ENCODE measurements around the gene TM4SF4. TPM values are rescaled to one million over a fixed set of nuclear protein-coding genes. Genes with fewer than 3 reads are reported as not detected.

The TM4SF4 gene
- total RNA-seq, 2 donors from 2014 or later: 53.2 to 149 TPM

- 72 to 73% methylated on average over 10 of the region's 10 CpGs for WGBS, 2 donors
- TF ChIP-seq POLR2A (IDR thresholded peaks at IDR 0.05) (no peak), CTCF (IDR thresholded peaks at IDR 0.05) (no peak)
- Histone ChIP-seq H3K27ac (no peak overlapping the region), H3K36me3 (replicated peaks in 1 of 2; ENCODE audit: insufficient read depth in 1 of 2, low read depth in 2 of 2) (no peaks in the 10 kb centered on the region), H3K4me1 (peaks cover 38% of the 10 kb centered on the region), H3K27me3 (no peaks in the 10 kb centered on the region), H3K9me3 (no peaks in the 10 kb centered on the region), H3K4me3 (no peak overlapping the region)
- intact Hi-C loops (cut with DNase I): no loop called here
- ATAC-seq (no peak), DNase-seq (no peak)
These were observed 9.1 kb upstream of the TM4SF4 start for GRCh38 chr3:149465351-149465883.

GRCh38 chr3:149466192-149466591 lies 8.3 kb upstream of the TM4SF4 start:
- no peak for ATAC-seq
- TF ChIP-seq POLR2A (IDR thresholded peaks at IDR 0.05) (no peak), CTCF (IDR thresholded peaks at IDR 0.05) (no peak)
- no peaks in the 10 kb centered on the region for H3K9me3 ChIP-seq
- no peaks in the 10 kb centered on the region for H3K36me3 ChIP-seq (replicated peaks in 1 of 2; ENCODE audit: insufficient read depth in 1 of 2, low read depth in 2 of 2)
- no peak for DNase-seq
- H3K27ac ChIP-seq: no peak overlapping the region
- H3K4me3 ChIP-seq: no peak overlapping the region
- no peaks in the 10 kb centered on the region for H3K27me3 ChIP-seq
- intact Hi-C loops (cut with DNase I): no loop called here
- peaks cover 40% of the 10 kb centered on the region for H3K4me1 ChIP-seq
- WGBS, 2 donors: 92 to 94% methylated on average over 4 of the region's 4 CpGs

GRCh38 chr3:149468504-149469212 lies 5.8 kb upstream of the TM4SF4 start:
- peak; percentile 59 to 83 (median 66) for DNase-seq
- no peaks in the 10 kb centered on the region for H3K27me3 ChIP-seq
- no peaks in the 10 kb centered on the region for H3K36me3 ChIP-seq (replicated peaks in 1 of 2; ENCODE audit: insufficient read depth in 1 of 2, low read depth in 2 of 2)
- intact Hi-C loops (cut with DNase I): no loop called here
- 18 to 29% methylated on average over 2 of the region's 2 CpGs for WGBS, 2 donors
- peak overlapping the region; percentile 53 to 89 (median 82) for H3K27ac ChIP-seq
- H3K4me3 ChIP-seq: no peak overlapping the region
- H3K9me3 ChIP-seq: no peaks in the 10 kb centered on the region
- TF ChIP-seq POLR2A (IDR thresholded peaks at IDR 0.05) (peak in 1 of 3 donors; percentile 23), CTCF (IDR thresholded peaks at IDR 0.05) (no peak)
- ATAC-seq: peak; percentile 94
- H3K4me1 ChIP-seq: peaks cover 65% of the 10 kb centered on the region

- TF ChIP-seq CTCF (IDR thresholded peaks at IDR 0.05) (no peak), POLR2A (IDR thresholded peaks at IDR 0.05) (no peak)
- no peaks in the 10 kb centered on the region for H3K9me3 ChIP-seq
- H3K36me3 ChIP-seq (replicated peaks in 1 of 2; ENCODE audit: insufficient read depth in 1 of 2, low read depth in 2 of 2): no peaks in the 10 kb centered on the region
- intact Hi-C loops (cut with DNase I): no loop called here
- H3K27me3 ChIP-seq: no peaks in the 10 kb centered on the region
- no peak overlapping the region for H3K4me3 ChIP-seq
- peak overlapping the region in 2 of 4 donors; percentile 80 to 89 for H3K27ac ChIP-seq
- peaks cover 82% of the 10 kb centered on the region for H3K4me1 ChIP-seq
- DNase-seq (no peak), ATAC-seq (no peak)
- 63 to 77% methylated on average over 3 of the region's 3 CpGs for WGBS, 2 donors
These were observed 4.1 kb upstream of the TM4SF4 start for GRCh38 chr3:149470381-149470780.

All from body of pancreas (tissue), 4 donors.